Neutrophil (primary cell): ENCODE data around the gene CSF3R.

ENCODE experiments used
- H3K27ac ChIP-seq: fragments of 200-600 bp; sonication (generic); 2 replicates; pipeline ENCODE4 v1.5.1; 2016; ENCODE audit warnings: mild to moderate bottlenecking, moderate library complexity
- H3K27me3 ChIP-seq: fragments of 200-600 bp; sonication (generic); 2 replicates; pipeline ENCODE4 v1.6.0; 2016; ENCODE audit warnings: mild to moderate bottlenecking
- H3K36me3 ChIP-seq: fragments of 200-600 bp; sonication (generic); 2 replicates; pipeline ENCODE4 v1.5.1; 2017
- H3K4me1 ChIP-seq, 2 experiments: fragments of 200-600 bp in 1 of 2; sonication (generic) in 1 of 2; 1 replicate in 1 of 2; 2 replicates in 1 of 2; pipeline versions ENCODE4 v1.5.1 to v1.6.1; 2013 to 2016; ENCODE audit warnings: low read depth in 1 of 2, low read length in 1 of 2, mild to moderate bottlenecking in 1 of 2, moderate library complexity in 1 of 2; ENCODE audit not compliant: control insufficient read depth in 1 of 2, insufficient read depth in 1 of 2
- H3K4me3 ChIP-seq, 2 experiments: fragments of 200-600 bp in 1 of 2; sonication (generic) in 1 of 2; 1 replicate in 1 of 2; 2 replicates in 1 of 2; pipeline ENCODE4 v1.5.1; 2013 to 2016; ENCODE audit warnings: low read depth in 1 of 2, low read length in 1 of 2, mild to moderate bottlenecking in 1 of 2, moderate library complexity in 1 of 2
- H3K9me3 ChIP-seq: fragments of 200-600 bp; sonication (generic); 2 replicates; pipeline ENCODE4 v1.5.1; 2016
- CTCF ChIP-seq: fragments of 200-600 bp; sonication (generic); IDR thresholded peaks from 2 replicates; pipeline ENCODE4 v1.5.1; 2016; ENCODE audit warnings: antibody characterized with exemption

The CSF3R gene

GRCh38 chr1:36450270-36450918 is 32.3 kb downstream of the CSF3R start, which contains the start of gene OSCP1:
Gene OSCP1, minus strand, starts transcription at chr1:36450451. Its CDS starts 82 bp downstream, at chr1:36450369.
- peaks cover 3% of the 10 kb centered on the region for H3K36me3 ChIP-seq
- peaks cover 51 to 53% of the 10 kb centered on the region in 2 experiments for H3K4me1 ChIP-seq
- TF ChIP-seq CTCF: no peak
- H3K9me3 ChIP-seq: no peaks in the 10 kb centered on the region
- no peaks in the 10 kb centered on the region for H3K27me3 ChIP-seq
- peak within 1 kb of the TSS; percentile 89 for H3K27ac ChIP-seq
- peak within 1 kb of the TSS; percentile 76 to 86 for H3K4me3 ChIP-seq

DNA sequence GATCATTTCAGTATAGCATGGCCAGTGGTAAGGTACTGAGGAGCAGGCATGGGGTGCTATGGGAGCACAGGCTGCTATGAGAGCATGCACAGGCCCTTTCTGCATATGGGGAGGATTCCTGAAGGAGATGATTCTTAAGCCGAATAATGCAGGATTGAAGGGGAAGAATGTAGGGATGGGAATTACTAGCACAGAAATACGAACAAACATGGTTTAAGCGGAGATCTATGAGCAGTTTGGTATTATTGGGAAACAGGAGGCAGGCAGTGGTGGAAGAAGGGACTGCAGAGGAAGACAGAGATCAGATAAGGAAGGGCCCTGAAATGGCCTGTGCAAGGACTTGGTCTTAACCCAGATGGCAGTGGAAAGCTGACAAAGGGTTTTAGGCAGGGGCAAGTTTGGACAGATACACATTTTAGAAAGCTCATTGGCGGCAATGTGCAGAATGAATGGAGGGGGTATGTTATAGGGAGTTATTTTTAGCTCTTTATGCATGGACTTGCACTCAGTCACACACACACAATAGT is 34.1 kb downstream of the CSF3R start:
- Histone ChIP-seq H3K9me3 (no peaks in the 10 kb centered on the region), H3K27ac (peak overlapping the region; percentile 48), H3K36me3 (no peaks in the 10 kb centered on the region), H3K27me3 (no peaks in the 10 kb centered on the region), H3K4me1 (peaks cover 51 to 53% of the 10 kb centered on the region in 2 experiments), H3K4me3 (no peak overlapping the region)
- no peak for TF ChIP-seq CTCF

GRCh38 chr1:36447450-36447849 is 35.3 kb downstream of the CSF3R start:
- no peaks in the 10 kb centered on the region for H3K36me3 ChIP-seq

DNA sequence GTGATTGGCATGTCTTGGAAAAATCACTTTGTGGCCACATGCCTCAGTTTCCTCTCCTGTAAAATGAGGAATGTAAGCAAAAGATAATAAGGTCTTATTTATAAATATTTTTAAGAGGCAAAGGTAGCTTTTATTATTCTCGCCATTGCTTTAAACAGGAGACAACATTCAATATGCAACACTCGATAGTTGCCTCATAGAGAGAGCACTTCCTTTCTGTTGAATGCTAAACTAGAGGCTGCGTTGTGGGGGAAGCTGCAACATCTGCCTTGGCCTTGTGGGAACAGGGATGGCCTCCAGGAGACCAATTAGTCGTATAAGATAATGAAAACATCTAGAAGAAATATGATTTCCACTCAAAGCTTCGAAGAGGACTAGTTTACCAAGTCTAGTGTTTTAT is 36.0 kb downstream of the CSF3R start:
- TF ChIP-seq CTCF: no peak
- Histone ChIP-seq H3K36me3 (no peaks in the 10 kb centered on the region), H3K4me1 (peaks cover 52% of the 10 kb centered on the region in 2 experiments), H3K27ac (peak overlapping the region; percentile 80), H3K27me3 (no peaks in the 10 kb centered on the region), H3K4me3 (peak overlapping the region; percentile 35 to 39), H3K9me3 (no peaks in the 10 kb centered on the region)

More at GRCh38 chr1:36447450-36447849, 35.3 kb downstream of the CSF3R start:
- Histone ChIP-seq H3K4me1 (peaks cover 51 to 53% of the 10 kb centered on the region in 2 experiments), H3K9me3 (no peaks in the 10 kb centered on the region), H3K27ac (peak overlapping the region; percentile 80), H3K27me3 (no peaks in the 10 kb centered on the region), H3K4me3 (no peak overlapping the region)
- TF ChIP-seq CTCF: no peak

DNA sequence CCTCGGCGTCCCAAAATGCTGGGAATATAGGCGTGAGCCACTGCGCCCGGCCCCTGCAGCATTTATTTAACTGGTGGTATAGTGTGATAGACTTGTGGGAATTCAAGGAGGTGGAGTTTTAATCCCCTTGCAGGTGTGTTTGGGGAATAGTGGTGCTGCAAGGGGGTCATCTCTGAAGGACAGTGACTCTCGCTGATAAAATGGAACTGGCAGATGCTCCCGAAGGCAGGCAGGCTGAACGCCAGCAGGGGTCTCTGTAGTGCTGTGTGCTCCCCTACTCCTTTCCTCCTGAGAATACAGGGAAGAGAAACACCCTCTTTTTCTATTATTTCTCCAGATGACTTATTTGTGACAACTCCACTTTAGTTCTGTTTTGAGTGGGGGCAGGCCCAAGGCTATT is 36.4 kb downstream of the CSF3R start:
- TF ChIP-seq CTCF: peak; percentile 34

More for the DNA sequence above, 36.4 kb downstream of the CSF3R start:
- no peaks in the 10 kb centered on the region for H3K27me3 ChIP-seq
- peaks cover 47 to 48% of the 10 kb centered on the region in 2 experiments for H3K4me1 ChIP-seq
- H3K4me3 ChIP-seq: peak overlapping the region; percentile 35 to 39
- no peaks in the 10 kb centered on the region for H3K36me3 ChIP-seq
- peak overlapping the region; percentile 80 for H3K27ac ChIP-seq
- H3K9me3 ChIP-seq: no peaks in the 10 kb centered on the region
